B cell (primary cell): ENCODE measurements around the gene EME1. TPM values are rescaled to one million over a fixed set of nuclear protein-coding genes. Genes with fewer than 3 reads are reported as not detected.

Source experiments
- ATAC-seq: fragments of 200-7000 bp; cut with Tn5 transposase; one replicate; pipeline ENCODE4 v1.10.0; 2021; ENCODE audit warnings: low read depth, mild to moderate bottlenecking, moderate number of reproducible peaks, moderate library complexity
- CTCF ChIA-PET: fragments of 350-600 bp; sonication (Branson Sonifier 250); formaldehyde crosslinking; loops from one replicate; lab custom pipeline; 2021; ENCODE audit warnings: antibody characterized with exemption, inconsistent platforms; lab: Charles Lee
- POLR2A ChIA-PET: fragments of 350-600 bp; sonication (Branson Sonifier 250); formaldehyde crosslinking; loops from one replicate; lab custom pipeline; 2021; ENCODE audit warnings: antibody characterized with exemption; lab: Charles Lee
- DNase-seq: peaks from one replicate; pipeline ENCODE4 v3.0.0; 2013
- H2AFZ ChIP-seq: 2 replicates; pipeline ENCODE4 v1.6.1; 2012; ENCODE audit warnings: mild to moderate bottlenecking, low read depth, low read length; ENCODE audit not compliant: insufficient read depth, poor library complexity, severe bottlenecking
- H3K27ac ChIP-seq, 2 donors: 1 replicate in 1 of 2; 2 replicates in 1 of 2; pipeline ENCODE4 v1.5.1; 2012 to 2013; ENCODE audit warnings: low read length in 2 of 2, mild to moderate bottlenecking in 2 of 2, moderate library complexity in 1 of 2
- H3K27me3 ChIP-seq, 4 experiments: fragments of 200-600 bp in 1 of 4; sonication (generic) in 1 of 4; replicated peaks in 1 of 4; 1 replicate in 2 of 4; 2 replicates in 2 of 4; pipeline versions ENCODE4 v1.6.1 to v1.7.0; 2013 to 2016; ENCODE audit warnings: low read length in 3 of 4, mild to moderate bottlenecking in 2 of 4, mixed read lengths in 1 of 4, moderate library complexity in 1 of 4; ENCODE audit not compliant: insufficient read depth in 4 of 4, control insufficient read depth in 3 of 4; ENCODE audit errors: control extremely low read depth in 1 of 4
- H3K36me3 ChIP-seq, 2 experiments: replicated peaks in 1 of 2; 1 replicate in 1 of 2; 2 replicates in 1 of 2; pipeline versions ENCODE4 v1.6.1 to v1.7.1; 2013; ENCODE audit warnings: low read length in 1 of 2; ENCODE audit not compliant: insufficient read depth in 2 of 2, control insufficient read depth in 1 of 2; ENCODE audit errors: control extremely low read depth in 1 of 2, extremely low read depth in 1 of 2
- H3K4me1 ChIP-seq, 2 donors: fragments of 200-600 bp in 1 of 2; sonication (generic) in 1 of 2; 1 replicate in 1 of 2; 2 replicates in 1 of 2; pipeline versions ENCODE4 v1.5.1 to v1.6.1; 2013 to 2017; ENCODE audit warnings: low read length in 2 of 2; ENCODE audit not compliant: control insufficient read depth in 2 of 2, insufficient read depth in 2 of 2
- H3K4me2 ChIP-seq: replicated peaks from 2 replicates; pipeline ENCODE3; 2012; ENCODE audit warnings: mild to moderate bottlenecking, low read depth, low read length; ENCODE audit not compliant: poor library complexity, severe bottlenecking
- H3K4me3 ChIP-seq, 5 experiments: fragments of 200-600 bp in 1 of 5; sonication (generic) in 1 of 5; 1 replicate in 3 of 5; 2 replicates in 2 of 5; pipeline versions ENCODE4 v1.5.1 to v1.7.0; 2011 to 2016; ENCODE audit warnings: low read length in 4 of 5, mild to moderate bottlenecking in 4 of 5, low read depth in 2 of 5, control low read depth in 1 of 5, moderate library complexity in 1 of 5; ENCODE audit not compliant: insufficient read depth in 1 of 5; ENCODE audit errors: control extremely low read depth in 1 of 5, extremely low read depth in 1 of 5
- H3K79me2 ChIP-seq: fragments of 200-600 bp; sonication (generic); one replicate; pipeline ENCODE4 v1.6.0; 2016; ENCODE audit warnings: low read length; ENCODE audit not compliant: control insufficient read depth, insufficient read depth
- H3K9ac ChIP-seq: fragments of 200-600 bp; sonication (generic); 2 replicates; pipeline ENCODE4 v1.6.1; 2017; ENCODE audit warnings: mild to moderate bottlenecking, low read length, moderate library complexity
- H3K9me3 ChIP-seq, 3 donors: one replicate each; pipeline versions ENCODE4 v1.6.1 to v1.7.1; 2013; ENCODE audit warnings: low read length in 2 of 3; ENCODE audit not compliant: control insufficient read depth in 2 of 3, insufficient read depth in 1 of 3; ENCODE audit errors: control extremely low read depth in 1 of 3
- H4K20me1 ChIP-seq: 2 replicates; pipeline ENCODE4 v1.6.0; 2012; ENCODE audit warnings: mild to moderate bottlenecking, low read length; ENCODE audit not compliant: insufficient read depth, control insufficient read depth, poor library complexity, severe bottlenecking
- H3K27ac Mint-ChIP-seq: one replicate; pipeline ENCODE4 v1.8.0; 2021; ENCODE audit warnings: mixed read lengths
- H3K27me3 Mint-ChIP-seq: one replicate; pipeline ENCODE4 v1.8.0; 2021; ENCODE audit warnings: mixed read lengths
- H3K4me1 Mint-ChIP-seq: one replicate; pipeline ENCODE4 v1.8.0; 2021; ENCODE audit warnings: mixed read lengths
- H3K4me3 Mint-ChIP-seq: one replicate; pipeline ENCODE4 v1.8.0; 2021; ENCODE audit warnings: mixed read lengths
- H3K9me3 Mint-ChIP-seq: one replicate; pipeline ENCODE4 v1.8.0; 2022; ENCODE audit warnings: mixed read lengths; ENCODE audit not compliant: insufficient read depth
- EZH2 ChIP-seq: IDR thresholded peaks from 2 replicates; pipeline ENCODE4 v1.6.1; 2012; ENCODE audit warnings: borderline replicate concordance, low read depth, mild to moderate bottlenecking, moderate library complexity, low read length; ENCODE audit not compliant: insufficient read depth, poor library complexity, severe bottlenecking
- WGBS: methylation state at CpG from one replicate; pipeline ENCODE4 v1.1.5; 2013; ENCODE audit warnings: missing lambda C conversion rate; ENCODE audit not compliant: insufficient coverage; 5-methylcytosine and 5-hydroxymethylcytosine counted together
- intact Hi-C: fragments of 100-400 bp; cut with micrococcal nuclease; formaldehyde crosslinking; loops from one replicate; pipeline ENCODE4 v1.10.0; 2022
- polyA plus RNA-seq: library from polyadenylated mRNA; depleted of rRNA; stranded (reverse); fragments of >200 nt; gene quantifications from 2 replicates; pipeline ENCODE4 v1.2.3, GENCODE V29; 2012
- total RNA-seq, 2 donors: library from RNA; stranded (reverse); fragments of 120-200 nt in 1 of 2; gene quantifications; 1 replicate in 1 of 2; 2 replicates in 1 of 2; pipeline versions ENCODE4 v1.2.3 to v1.2.4, GENCODE V29; 2013 to 2022
- TF ChIP-seq, protein P1 (sequence below): fragments of 200-600 bp; IDR thresholded peaks from one replicate; pipeline ENCODE4 v1.8.0; 2022; ENCODE audit warnings: antibody characterized with exemption, mild to moderate bottlenecking

EME1 gene
- total and polyA plus RNA-seq, 2 donors (not counting 1 experiment from before 2014, with no cell fraction given): 1.6 to 2.3 TPM

DNA sequence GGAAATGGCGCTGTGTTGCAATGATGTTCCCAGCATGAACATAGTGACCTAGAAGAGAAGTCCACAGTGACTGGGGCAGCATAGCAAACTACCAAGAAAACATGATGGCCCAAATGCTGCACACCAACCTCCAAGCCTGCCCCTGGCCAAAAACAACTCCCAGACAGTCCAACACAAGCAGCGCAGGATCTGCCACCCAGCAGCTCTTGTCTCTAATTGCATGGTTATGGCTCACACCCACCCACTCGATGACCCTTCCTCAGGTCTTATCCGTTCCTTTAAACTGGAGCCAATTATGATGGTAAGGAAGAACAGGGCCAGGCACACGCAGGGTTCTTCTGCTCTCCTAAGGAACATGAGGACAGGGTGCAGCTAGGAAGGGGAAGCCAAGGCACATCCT is 3.0 kb upstream of the EME1 start:
- ATAC-seq (no peak), DNase-seq (no peak)
- Histone ChIP-seq H3K36me3 (peaks cover 0 to 58% of the 10 kb centered on the region in 2 experiments), H4K20me1 (peaks cover 38% of the 10 kb centered on the region), H3K27me3 (no peaks in the 10 kb centered on the region), H2AFZ (no peak overlapping the region), H3K79me2 (peaks cover 31% of the 10 kb centered on the region), H3K4me2 (no peak overlapping the region), H3K9ac (no peak overlapping the region), H3K4me3 (no peak overlapping the region), H3K4me1 (peaks cover 14 to 19% of the 10 kb centered on the region in 2 donors), H3K27ac (no peak overlapping the region), H3K9me3 (no peaks in the 10 kb centered on the region)
- H3K9me3 Mint-ChIP-seq: no peaks in the 10 kb centered on the region
- 100% methylated on average over 4 of the region's 5 CpGs for WGBS
- peaks cover 23% of the 10 kb centered on the region for H3K4me1 Mint-ChIP-seq
- no peak overlapping the region for H3K4me3 Mint-ChIP-seq
- ChIA-PET CTCF (interaction anchor here (0.8 to 4.3 kb wide), 5 partner anchors 8 to 193 kb away, joined by 3 to 27 read pairs (median 4); partner anchors contain the start of genes LRRC59 and XYLT2), POLR2A (no interaction called here)
- intact Hi-C loops: loop anchor here (10.0 kb wide), 2 partner anchors 55 to 275 kb away; partner anchors contain the start of genes ACSF2 and PDK2
- H3K27me3 Mint-ChIP-seq: no peaks in the 10 kb centered on the region
- H3K27ac Mint-ChIP-seq: no peak overlapping the region
- TF ChIP-seq, protein P1, sequence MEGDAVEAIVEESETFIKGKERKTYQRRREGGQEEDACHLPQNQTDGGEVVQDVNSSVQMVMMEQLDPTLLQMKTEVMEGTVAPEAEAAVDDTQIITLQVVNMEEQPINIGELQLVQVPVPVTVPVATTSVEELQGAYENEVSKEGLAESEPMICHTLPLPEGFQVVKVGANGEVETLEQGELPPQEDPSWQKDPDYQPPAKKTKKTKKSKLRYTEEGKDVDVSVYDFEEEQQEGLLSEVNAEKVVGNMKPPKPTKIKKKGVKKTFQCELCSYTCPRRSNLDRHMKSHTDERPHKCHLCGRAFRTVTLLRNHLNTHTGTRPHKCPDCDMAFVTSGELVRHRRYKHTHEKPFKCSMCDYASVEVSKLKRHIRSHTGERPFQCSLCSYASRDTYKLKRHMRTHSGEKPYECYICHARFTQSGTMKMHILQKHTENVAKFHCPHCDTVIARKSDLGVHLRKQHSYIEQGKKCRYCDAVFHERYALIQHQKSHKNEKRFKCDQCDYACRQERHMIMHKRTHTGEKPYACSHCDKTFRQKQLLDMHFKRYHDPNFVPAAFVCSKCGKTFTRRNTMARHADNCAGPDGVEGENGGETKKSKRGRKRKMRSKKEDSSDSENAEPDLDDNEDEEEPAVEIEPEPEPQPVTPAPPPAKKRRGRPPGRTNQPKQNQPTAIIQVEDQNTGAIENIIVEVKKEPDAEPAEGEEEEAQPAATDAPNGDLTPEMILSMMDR: no peak
- no peak for TF ChIP-seq EZH2

DNA sequence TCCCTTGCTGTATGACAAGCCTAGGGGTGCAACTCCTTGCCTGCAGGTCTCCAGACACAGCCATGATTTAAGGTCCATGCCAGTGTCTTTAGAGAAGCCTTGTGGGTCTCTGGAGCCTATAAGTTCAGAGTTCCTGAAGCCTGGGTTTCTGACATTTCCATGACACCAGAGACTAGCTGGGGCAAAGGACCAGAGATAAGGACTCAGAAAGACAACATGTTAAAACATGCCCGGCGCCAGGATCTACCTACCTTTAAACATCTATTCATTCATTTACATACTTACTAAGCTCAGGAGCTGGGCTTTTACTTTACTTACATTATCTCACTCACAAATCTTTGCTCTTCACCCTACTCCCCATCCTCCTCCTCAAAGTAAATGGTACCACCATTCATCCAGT is 1.5 kb upstream of the EME1 start:
- H4K20me1 ChIP-seq: peaks cover 33% of the 10 kb centered on the region
- no peak overlapping the region for H3K9ac ChIP-seq
- peak overlapping the region; percentile 100 for H3K4me3 Mint-ChIP-seq
- intact Hi-C loops: loop anchor here (10.0 kb wide), 2 partner anchors 53 to 277 kb away; partner anchors contain the start of genes ACSF2 and PDK2
- peak overlapping the region; percentile 48 for H3K27ac Mint-ChIP-seq
- no peaks in the 10 kb centered on the region for H3K27me3 ChIP-seq
- no peak for DNase-seq
- H3K36me3 ChIP-seq: peaks cover 0 to 43% of the 10 kb centered on the region in 2 experiments
- H3K4me3 ChIP-seq: no peak overlapping the region
- TF ChIP-seq, protein P1: no peak
- TF ChIP-seq EZH2: no peak
- H3K27ac ChIP-seq: no peak overlapping the region
- peaks cover 23% of the 10 kb centered on the region for H3K4me1 Mint-ChIP-seq
- peaks cover 14 to 19% of the 10 kb centered on the region in 2 donors for H3K4me1 ChIP-seq
- ChIA-PET POLR2A (interaction anchor here (1.3 kb wide), 1 partner anchor 108 kb away, joined by 4 read pairs; no protein-coding TSS in a partner anchor), CTCF (interaction anchor here (0.8 to 4.3 kb wide), 4 partner anchors 9 to 26 kb away, joined by 3 to 27 read pairs (median 4); partner anchors contain the start of gene LRRC59)
- H3K79me2 ChIP-seq: peaks cover 31% of the 10 kb centered on the region
- H3K27me3 Mint-ChIP-seq: no peaks in the 10 kb centered on the region
- ATAC-seq: no peak
- H2AFZ ChIP-seq: no peak overlapping the region
- no peaks in the 10 kb centered on the region for H3K9me3 ChIP-seq
- 100% methylated on average over 2 of the region's 2 CpGs for WGBS
- no peaks in the 10 kb centered on the region for H3K9me3 Mint-ChIP-seq
- peak overlapping the region; percentile 86 for H3K4me2 ChIP-seq
